C4-2B (cell line): ENCODE results near the gene ARPC1B.
"Not testable (repeated sequence)": the region's sequence is repeated elsewhere in the genome, so short reads cannot be mapped to it uniquely, and the experiment has no call there.

Experiments used
- H3K27ac ChIP-seq: fragments of 450-650 bp; 2 replicates; pipeline ENCODE4 v1.5.1; 2017
- ZFX ChIP-seq: fragments of 450-650 bp; IDR thresholded peaks from 2 replicates; pipeline ENCODE4 v1.6.1; 2017
- TF ChIP-seq, protein P1 (sequence below): fragments of 450-650 bp; conservative IDR thresholded peaks from 2 replicates; pipeline ENCODE4 v1.5.1; 2017; ENCODE audit warnings: mild to moderate bottlenecking

ARPC1B gene

DNA sequence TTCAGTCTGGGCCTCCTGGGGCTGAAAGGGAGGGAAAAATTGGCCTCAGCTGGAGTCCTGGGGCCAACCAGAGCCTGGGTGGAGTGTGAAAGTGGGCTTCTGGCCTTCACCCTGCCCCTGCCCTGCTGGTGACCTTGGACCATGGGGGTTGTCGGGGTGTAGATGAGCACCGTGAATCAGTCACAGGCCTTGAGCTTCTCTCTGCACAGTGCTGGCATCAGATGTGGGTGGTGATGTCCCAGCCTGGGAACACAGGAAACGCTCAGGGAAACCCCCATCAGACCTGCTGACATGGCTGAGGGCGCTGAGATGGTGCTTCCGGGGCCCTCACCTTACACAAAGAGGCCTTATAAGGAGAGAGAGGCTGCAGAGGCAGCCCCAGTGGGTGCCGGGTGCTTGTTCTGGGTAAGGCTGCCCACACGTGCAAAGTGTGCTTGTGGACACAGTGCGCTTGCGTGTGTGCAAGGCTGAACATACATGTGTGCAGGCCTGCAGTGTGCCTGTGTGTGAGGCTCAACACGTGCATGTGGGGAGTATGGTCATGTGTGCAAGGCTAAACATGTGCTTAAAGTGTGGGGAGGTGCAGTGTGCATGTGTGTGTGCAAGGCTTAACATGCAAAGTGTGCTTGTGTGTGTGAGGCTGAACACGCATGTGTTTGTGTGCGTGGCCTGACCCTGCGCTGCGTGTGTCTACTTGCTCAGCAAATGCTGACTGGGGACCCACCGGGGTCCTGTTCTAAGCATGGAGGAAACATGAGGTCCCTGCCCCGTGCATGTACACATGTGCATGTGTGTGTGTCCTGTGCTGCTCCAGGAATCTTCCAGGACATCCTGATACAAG lies 6.5 kb downstream of the ARPC1B start:
- no peak overlapping the region for H3K27ac ChIP-seq
- TF ChIP-seq, protein P1, sequence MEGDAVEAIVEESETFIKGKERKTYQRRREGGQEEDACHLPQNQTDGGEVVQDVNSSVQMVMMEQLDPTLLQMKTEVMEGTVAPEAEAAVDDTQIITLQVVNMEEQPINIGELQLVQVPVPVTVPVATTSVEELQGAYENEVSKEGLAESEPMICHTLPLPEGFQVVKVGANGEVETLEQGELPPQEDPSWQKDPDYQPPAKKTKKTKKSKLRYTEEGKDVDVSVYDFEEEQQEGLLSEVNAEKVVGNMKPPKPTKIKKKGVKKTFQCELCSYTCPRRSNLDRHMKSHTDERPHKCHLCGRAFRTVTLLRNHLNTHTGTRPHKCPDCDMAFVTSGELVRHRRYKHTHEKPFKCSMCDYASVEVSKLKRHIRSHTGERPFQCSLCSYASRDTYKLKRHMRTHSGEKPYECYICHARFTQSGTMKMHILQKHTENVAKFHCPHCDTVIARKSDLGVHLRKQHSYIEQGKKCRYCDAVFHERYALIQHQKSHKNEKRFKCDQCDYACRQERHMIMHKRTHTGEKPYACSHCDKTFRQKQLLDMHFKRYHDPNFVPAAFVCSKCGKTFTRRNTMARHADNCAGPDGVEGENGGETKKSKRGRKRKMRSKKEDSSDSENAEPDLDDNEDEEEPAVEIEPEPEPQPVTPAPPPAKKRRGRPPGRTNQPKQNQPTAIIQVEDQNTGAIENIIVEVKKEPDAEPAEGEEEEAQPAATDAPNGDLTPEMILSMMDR, result no peak
- TF ChIP-seq ZFX, result no peak

DNA sequence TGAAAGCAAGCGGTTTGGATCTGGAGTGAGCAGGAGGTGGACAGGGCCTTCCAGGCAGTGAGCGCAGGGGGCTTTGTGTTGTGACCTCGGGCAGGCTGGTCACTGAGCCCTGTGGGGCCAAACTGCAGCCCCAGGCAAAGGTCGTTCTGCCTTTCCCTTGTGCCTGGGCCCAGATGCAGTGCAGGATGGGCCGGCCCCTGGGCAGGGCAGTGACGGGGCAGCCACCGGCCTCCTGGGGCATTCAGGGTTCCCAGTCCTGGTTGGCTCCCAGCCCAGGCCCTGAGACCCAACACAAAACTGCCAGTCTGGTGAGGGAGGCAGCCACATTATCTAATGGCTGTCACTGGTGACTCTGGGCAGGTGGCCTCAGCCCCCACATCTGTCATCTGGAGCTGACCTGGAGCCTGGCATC lies 7.1 kb downstream of the ARPC1B start:
- H3K27ac ChIP-seq, result no peak overlapping the region
- TF ChIP-seq, protein P1, result no peak
- no peak for TF ChIP-seq ZFX

DNA sequence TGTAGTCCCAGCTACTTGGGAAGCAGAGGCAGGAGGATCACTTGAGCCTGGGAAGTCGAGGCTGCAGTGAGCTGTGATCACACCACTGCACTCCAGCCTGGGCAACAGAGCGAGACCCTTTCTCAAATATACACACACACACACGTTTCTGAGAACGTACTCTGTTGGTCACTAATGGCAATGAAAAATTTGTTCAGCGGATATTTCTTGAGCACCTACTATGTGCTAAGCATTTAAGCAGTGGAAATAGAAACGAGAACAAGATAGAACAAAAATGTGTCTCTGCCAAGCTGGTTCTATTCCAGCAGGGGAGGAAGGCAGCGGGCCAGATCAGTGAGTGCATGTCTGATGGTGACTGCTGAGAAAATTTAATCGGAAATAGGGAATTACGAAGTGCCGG lies 8.7 kb downstream of the ARPC1B start:
- no peak overlapping the region for H3K27ac ChIP-seq

DNA sequence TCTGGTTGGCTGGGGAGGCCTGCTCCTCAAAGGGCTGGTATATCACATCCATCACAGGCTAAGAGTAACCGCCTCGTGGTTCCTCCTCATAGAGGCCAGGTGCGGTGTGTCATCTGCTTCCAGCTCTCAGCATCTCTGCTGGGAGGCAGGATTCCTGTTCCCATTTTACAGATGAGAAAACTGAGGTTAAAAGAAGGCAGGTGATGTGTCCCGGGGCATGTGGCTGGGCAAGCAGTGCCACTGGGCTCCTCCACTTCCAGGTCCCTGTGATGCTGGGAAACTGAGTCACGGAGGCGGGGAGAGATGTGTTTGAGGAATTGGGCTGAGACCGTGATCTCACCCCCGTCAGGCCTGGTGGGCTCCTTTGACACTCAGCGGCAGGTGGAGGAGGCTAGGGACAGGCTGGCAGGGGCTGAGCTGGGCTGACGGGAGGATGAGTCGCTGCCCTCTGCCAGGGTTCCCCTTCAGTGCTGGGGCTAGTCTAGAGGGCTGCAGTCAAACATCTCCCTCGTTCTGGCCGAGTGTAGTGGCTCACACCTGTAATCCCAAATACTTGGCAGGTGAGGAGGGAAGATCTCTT lies 9.4 kb downstream of the ARPC1B start:
- TF ChIP-seq ZFX, result no peak
- TF ChIP-seq, protein P1, result no peak
- no peak overlapping the region for H3K27ac ChIP-seq

More for the DNA sequence above, 8.7 kb downstream of the ARPC1B start:
- TF ChIP-seq, protein P1, result no peak
- TF ChIP-seq ZFX, result no peak

DNA sequence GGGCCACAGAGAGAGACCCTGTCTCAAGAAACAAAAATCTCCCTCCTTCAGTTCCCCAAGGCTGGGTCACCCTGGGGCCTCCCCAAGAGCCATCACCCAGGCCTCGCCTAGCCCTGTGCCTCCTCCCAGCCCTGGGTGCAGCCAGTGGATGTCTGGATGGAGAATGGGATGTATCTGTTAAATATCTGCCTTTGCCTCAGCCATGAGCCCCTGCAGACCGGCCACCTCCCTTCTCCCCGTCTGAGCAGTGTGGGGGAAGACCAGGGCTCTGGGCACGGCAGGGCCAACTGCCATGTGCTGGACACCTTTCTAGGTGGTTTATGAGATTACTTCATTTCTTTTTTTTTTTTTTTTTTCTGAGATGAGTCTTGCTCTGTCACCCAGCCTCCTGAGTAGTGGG lies 10.0 kb downstream of the ARPC1B start:
- H3K27ac ChIP-seq, result no peak overlapping the region
- TF ChIP-seq ZFX, result no peak
- TF ChIP-seq, protein P1, result no peak

DNA sequence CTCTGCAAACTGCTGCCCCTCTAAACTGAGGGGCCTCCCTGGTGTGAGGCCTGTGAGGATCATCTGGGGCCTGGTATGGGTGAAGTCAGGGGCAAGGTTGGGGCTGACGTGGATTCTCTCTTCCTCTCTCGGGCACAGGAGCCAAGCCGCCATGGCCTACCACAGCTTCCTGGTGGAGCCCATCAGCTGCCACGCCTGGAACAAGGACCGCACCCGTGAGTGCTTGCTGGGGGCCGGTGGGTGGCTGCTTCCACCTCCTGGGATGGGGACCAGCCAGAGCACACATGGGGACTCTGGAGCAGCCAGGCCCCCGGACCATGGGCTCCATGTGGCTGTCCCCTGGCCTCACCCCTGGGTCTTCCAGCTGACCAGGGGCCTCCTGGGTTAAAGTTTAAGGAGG lies 11.0 kb downstream of the ARPC1B start:
- TF ChIP-seq, protein P1, result no peak
- TF ChIP-seq ZFX, result no peak
- no peak overlapping the region for H3K27ac ChIP-seq

DNA sequence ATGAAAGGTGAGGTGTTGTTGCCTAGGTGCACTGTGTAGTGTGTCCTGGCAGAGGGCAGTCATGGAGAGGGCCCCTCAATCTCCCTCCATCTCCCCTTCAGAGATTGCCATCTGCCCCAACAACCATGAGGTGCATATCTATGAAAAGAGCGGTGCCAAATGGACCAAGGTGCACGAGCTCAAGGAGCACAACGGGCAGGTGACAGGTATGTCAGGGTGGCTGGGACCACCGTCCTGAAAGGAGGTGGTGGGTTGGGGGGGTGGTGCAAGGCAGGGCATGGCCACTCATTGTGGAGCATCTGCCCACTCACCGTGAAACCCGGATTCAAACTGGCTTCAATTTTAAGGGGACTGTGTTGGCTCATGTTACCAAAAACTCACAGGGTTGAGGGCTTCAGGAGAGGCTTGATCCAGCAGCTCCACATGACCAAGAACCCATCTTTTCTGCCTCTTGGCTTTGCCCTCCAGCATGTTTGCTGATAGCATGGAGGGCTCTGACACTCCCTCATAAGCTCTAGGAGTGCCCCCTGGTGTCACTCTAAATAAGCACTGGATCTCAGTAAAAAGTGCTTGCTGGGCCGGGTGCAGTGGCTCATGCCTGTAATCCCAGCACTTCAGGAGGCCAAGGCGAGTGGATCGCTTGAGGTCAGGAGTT lies 12.2 kb downstream of the ARPC1B start:
- no peak overlapping the region for H3K27ac ChIP-seq

DNA sequence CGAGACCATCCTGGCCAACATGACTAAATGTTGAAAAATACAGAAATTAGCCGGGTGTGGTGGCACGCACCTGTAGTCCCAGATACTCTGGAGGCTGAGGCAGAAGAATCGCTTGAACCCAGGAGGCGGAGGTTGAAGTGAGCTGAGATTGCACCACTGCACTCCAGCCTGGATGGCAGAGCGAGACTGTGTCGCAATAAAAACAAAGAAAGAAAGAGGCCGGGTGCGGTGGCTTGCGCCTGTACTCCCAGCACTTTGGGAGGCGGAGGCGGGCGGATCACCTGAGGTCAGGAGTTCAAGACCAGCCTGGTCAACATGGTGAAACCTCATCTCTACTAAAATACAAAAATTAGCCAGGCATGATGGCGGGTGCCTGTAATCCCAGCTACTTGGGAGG lies 12.7 kb downstream of the ARPC1B start:
- H3K27ac ChIP-seq, result not testable (repeated sequence)

More for the DNA sequence above, 12.2 kb downstream of the ARPC1B start:
- no peak for TF ChIP-seq ZFX
